GM21528 (cell line): ENCODE results near the gene PA2G4.
"Not testable (repeated sequence)": the region's sequence is repeated elsewhere in the genome, so short reads cannot be mapped to it uniquely, and the experiment has no call there.

ENCODE experiments used
- ATAC-seq: cut with Tn5 transposase; IDR thresholded peaks from one replicate; pipeline ENCODE4 v1.9.1; 2021; ENCODE audit warnings: mild to moderate bottlenecking, moderate library complexity; ENCODE audit not compliant: unreplicated experiment, low FRiP score

Gene PA2G4

GRCh38 chr12:56104109-56104814 lies at the start of gene PA2G4:
PA2G4 (plus strand) TSS chr12:56104559; CDS start chr12:56104738, 179 bp downstream.
- ATAC-seq: peak; percentile 91

GRCh38 chr12:56059964-56060363 lies 44.4 kb upstream of the PA2G4 start:
- ATAC-seq: not testable (repeated sequence)

DNA sequence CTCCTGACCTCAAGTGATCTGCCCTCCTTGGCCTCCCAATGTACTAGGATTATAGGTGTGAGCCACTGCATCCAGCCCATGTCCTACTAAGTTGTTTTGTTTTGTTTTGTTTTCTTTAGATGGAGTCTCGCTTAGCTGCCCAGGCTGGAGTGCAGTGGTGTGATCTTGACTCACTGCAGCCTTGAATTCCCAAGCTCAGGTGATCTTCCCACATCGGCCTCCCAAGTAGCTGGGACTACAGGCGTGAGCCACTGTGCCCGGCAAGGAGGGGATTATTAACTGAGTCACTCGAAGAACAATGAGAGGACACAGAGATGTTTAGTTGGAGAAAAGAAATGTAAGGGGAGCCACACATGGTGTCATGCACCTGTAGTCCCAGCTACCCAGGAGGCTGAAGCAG lies 42.4 kb upstream of the PA2G4 start:
- ATAC-seq: no peak

- ATAC-seq: no peak
Measured at GRCh38 chr12:56062996-56063395, 41.4 kb upstream of the PA2G4 start.

DNA sequence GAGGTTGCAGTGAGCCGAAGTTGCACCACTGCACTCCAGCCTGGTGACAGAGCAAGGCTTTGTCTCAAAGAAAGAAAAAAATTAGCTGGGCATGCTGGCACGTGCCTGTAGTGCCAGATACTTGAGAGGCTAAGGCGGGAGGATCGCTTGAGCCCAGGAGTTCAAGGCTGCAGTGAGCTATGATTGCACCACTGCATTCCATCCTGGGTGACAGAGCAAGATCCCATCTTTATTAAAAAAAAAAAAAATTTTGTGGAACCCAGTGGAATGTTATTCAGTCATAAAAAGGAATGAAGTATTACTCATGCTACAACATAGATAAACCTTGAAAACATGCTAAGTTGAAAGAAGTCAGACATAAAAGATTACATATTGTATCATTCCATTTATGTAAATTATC lies 32.7 kb upstream of the PA2G4 start:
- no peak for ATAC-seq

- no peak for ATAC-seq
Measured at GRCh38 chr12:56074396-56074795, 30.0 kb upstream of the PA2G4 start.

DNA sequence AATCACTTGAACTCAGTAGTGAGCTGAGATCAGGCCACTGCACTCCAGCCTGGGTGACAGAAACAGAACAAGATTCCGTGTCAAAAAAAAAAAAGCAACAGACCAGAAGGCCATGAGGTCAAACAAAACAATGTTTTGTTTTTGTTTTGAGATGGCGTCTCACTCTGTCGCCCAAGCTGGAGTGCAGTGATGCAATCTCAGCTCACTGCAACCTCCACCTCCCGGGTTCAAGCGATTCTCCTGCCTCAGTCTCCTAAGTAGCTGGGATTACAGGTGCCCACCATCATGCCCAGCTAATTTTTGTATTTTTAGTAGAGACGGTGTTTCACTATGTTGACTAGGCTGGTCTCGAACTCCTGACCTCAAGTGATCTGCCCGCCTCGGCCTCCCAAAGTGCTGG lies 26.4 kb upstream of the PA2G4 start:
- ATAC-seq: not testable (repeated sequence)

GRCh38 chr12:56078427-56078826 lies 25.9 kb upstream of the PA2G4 start:
- ATAC-seq: no peak

DNA sequence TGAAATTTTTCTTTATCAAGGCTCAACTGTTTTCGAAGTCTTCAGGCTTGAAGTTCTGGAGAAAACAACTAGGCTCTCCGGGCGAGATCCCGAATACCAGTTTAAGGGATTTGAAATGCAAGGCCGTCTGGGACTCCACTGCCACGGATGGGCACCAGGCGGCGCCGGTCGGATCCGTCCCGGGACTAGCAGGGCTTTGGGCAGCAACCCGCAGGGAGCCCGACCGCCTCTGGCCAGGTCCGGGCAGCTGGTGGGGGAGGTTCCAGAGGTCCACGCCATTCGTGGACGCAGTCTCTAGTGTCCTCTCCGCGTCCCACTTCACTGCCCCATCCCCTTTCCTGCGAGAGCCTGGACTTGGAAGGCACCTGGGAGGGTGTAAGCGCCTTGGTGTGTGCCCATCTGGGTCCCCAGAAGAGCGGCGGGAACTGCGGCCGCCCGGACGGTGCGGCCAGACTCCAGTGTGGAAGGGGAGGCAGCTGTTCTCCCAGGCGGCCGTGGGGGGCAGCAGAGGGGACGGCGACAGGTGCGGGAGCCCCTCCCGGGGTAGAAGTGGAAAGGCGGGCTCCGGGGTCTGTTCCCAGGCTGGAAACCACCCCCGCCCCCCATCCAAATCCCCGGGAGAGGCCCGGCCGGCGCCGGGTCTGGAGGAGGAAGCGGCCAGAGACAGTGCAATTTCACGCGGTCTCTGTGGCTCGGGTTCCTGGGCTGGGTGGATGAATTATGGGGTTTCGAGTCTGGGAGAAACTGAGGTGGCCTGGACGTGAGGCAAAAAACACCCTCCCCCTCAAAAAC lies 25.2 kb upstream of the PA2G4 start:
- ATAC-seq: no peak

DNA sequence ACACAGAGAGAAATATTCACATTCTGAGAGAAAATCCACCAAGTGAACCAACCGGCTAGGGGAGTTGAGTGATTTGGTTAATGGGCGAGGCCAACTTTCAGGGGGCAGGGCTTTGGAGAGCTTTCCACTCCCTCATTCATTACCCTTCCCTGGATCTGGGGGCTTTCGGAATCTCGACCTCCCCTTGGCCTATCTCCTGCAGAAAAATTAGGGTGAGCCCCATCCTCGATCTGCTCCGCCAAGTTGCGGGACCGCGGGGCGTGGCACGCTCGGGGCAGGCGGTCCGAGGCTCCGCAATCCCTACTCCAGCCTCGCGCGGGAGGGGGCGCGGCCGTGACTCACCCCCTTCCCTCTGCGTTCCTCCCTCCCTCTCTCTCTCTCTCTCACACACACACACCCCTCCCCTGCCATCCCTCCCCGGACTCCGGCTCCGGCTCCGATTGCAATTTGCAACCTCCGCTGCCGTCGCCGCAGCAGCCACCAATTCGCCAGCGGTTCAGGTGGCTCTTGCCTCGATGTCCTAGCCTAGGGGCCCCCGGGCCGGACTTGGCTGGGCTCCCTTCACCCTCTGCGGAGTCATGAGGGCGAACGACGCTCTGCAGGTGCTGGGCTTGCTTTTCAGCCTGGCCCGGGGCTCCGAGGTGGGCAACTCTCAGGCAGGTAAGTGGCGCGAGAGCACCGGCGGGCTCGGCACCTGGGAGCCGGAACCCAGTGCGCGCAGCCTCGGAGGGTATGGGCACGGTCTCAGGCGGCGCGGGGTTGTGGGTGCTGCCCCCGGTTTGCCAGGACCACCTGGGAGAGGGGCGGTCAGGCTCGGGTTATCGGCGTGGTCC lies 24.4 kb upstream of the PA2G4 start, which contains the start of gene ERBB3:
Gene ERBB3, plus strand, starts transcription at position 443 of the 833 bp plus-strand sequence. Its CDS starts 136 bp downstream, at position 579.
- ATAC-seq: no peak

GRCh38 chr12:56080556-56081138 lies 23.7 kb upstream of the PA2G4 start:
- no peak for ATAC-seq

DNA sequence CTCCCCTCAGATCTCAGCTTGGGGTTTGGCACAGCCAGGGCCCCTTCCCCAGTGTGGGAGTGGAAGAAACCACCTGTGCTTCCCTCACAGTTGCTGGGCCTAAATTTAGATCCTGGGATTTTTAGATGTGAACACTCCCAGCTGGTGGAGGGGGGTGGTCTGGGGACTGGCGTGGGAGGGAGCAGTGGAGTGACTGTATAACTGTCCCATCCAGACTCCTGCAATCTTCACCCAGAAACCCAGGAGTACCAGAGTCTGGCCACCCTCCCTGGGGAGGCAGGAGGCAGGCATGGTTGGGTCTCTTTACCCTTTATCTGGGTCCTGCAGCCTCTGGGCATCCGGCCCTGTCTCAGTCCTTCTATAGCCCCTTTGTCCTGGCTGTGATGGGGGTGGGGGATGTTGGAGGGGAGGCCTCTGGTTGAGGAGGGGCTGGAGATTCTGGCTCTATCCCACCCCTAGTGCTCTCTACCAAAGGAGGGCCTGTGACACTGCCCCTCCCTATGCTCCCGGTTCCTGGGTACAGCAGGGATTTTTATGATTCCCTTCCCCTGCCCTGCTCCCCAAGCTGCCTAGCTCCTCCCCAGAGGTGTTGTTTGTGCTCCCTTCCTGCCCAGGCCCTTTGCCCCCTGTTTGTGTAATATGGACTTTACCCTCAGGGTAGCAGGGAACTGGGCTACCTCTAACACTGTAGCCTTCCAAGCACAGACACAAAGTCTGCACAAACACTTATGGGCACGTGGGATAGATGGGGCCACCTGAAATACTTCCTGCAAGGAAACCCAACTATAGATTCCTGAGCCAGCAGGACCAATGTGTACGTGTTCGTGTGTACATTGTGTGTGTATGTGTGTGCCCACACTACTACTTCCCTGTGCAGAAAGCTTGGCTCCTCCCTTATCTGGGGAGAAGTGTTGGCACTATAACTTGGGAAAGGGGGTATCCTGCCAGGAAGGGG lies 22.7 kb upstream of the PA2G4 start:
- no peak for ATAC-seq

GRCh38 chr12:56082382-56082781 lies 22.0 kb upstream of the PA2G4 start:
- no peak for ATAC-seq

GRCh38 chr12:56082967-56083366 lies 21.4 kb upstream of the PA2G4 start:
- no peak for ATAC-seq

DNA sequence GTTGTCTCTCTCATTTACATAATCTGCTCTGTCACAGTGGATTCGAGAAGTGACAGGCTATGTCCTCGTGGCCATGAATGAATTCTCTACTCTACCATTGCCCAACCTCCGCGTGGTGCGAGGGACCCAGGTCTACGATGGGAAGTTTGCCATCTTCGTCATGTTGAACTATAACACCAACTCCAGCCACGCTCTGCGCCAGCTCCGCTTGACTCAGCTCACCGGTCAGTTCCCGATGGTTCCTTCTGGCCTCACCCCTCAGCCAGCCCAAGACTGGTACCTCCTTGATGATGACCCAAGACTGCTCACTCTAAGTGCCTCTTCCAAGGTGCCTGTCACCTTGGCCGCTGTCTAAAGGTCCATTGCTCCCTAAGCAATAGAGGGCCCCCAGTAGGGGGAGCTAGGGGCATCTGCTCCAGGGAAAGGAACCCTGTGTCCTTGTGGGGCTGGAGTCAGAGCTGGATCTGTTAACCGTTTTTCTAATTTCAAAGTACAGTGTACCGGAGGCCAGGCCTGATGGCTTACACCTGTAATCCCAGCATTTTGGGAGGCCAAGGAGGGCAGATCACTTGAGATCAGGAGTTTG lies 19.3 kb upstream of the PA2G4 start:
- no peak for ATAC-seq

DNA sequence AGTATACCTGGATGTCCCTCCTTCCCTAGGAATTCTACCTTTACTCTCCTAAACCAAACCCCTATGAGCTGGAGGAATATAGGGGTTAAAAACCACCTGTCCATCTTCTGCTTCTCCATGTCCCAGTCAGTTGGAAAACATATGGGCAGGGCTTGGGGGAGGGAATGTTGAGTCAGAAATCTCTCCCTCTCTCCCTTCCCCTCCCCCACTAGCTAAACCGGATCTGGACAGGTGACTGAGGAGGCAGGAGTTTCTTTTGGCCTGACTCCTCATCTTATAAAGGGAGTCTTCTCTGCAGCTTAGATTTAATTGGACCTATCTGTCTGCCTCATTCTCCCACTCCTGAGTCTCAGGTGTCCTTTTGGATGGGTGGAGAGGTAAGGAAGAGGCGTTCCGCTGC lies 18.3 kb upstream of the PA2G4 start:
- ATAC-seq: no peak

DNA sequence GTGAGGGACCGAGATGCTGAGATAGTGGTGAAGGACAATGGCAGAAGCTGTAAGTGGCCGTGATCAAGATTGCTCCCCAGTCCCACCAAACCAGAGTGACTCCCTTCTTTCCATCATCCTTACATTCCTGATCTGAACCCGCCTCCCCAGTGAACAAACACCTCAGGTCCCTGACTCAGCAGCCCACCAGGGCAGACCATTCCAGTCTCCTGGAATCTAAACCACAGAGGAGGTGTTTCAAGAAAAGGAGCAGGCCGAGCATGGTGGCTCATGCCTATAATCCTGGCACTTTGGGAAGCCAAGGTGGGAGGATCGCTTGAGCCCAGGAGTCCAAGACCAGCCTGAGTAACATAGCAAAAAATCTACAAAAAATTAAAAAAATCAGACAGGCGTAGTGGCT lies 17.8 kb upstream of the PA2G4 start:
- ATAC-seq: no peak

DNA sequence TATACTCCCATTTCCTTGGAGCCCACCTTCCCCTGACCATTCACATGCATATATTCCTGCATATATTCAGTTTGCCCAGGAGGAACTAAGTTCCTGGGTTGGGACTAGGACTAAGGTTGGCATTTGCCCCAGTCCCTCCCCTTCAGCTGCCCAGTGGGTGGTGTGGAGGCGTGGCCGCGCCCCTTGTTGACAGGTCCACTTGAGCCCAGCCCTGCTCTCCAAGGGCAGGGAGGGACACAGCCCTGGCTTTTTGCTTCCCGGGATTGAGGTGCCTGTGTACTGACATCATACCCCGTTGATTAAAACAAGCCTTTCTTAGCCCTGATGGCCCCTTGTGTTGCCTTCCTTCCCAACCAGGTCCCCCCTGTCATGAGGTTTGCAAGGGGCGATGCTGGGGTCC lies 17.1 kb upstream of the PA2G4 start:
- no peak for ATAC-seq

GRCh38 chr12:56097738-56098137 lies 6.6 kb upstream of the PA2G4 start:
- ATAC-seq: no peak
